Nephron progenitor cell (in vitro differentiated cells): ENCODE results near the gene GPR132.
A peak's percentile ranks its signal among the peaks of the same experiment; 100 is the strongest.
"Not testable (repeated sequence)": the region's sequence is repeated elsewhere in the genome, so short reads cannot be mapped to it uniquely, and the experiment has no call there.

Source experiments
- DNase-seq: peaks from one replicate; pipeline ENCODE4 v3.0.0; 2021
- H3K27ac Mint-ChIP-seq: 2 replicates; pipeline ENCODE4 v1.8.0; 2021; ENCODE audit warnings: mild to moderate bottlenecking, moderate library complexity, mixed read lengths
- H3K27me3 Mint-ChIP-seq: 2 replicates; pipeline ENCODE4 v1.8.0; 2021; ENCODE audit warnings: mild to moderate bottlenecking, low read depth, mixed read lengths; ENCODE audit not compliant: poor library complexity
- H3K36me3 Mint-ChIP-seq: 2 replicates; pipeline ENCODE4 v1.8.0; 2021; ENCODE audit warnings: low read depth, mixed read lengths
- H3K4me1 Mint-ChIP-seq: 2 replicates; pipeline ENCODE4 v1.8.0; 2021; ENCODE audit warnings: mixed read lengths
- H3K4me3 Mint-ChIP-seq: 2 replicates; pipeline ENCODE4 v1.8.0; 2021; ENCODE audit warnings: mild to moderate bottlenecking, moderate library complexity, mixed read lengths
- H3K9me3 Mint-ChIP-seq: 2 replicates; pipeline ENCODE4 v1.8.0; 2021; ENCODE audit warnings: mild to moderate bottlenecking, moderate library complexity, mixed read lengths
- CTCF ChIP-seq: fragments of 200-600 bp; sonication (generic); IDR thresholded peaks from 2 replicates; pipeline ENCODE4 v1.5.0; 2021; ENCODE audit warnings: antibody characterized with exemption

The GPR132 gene

GRCh38 chr14:105067140-105067968, 2.1 kb upstream of the GPR132 start:
- no peak for TF ChIP-seq CTCF
- peaks cover 18% of the 10 kb centered on the region for H3K27me3 Mint-ChIP-seq
- H3K36me3 Mint-ChIP-seq = no peaks in the 10 kb centered on the region
- H3K9me3 Mint-ChIP-seq = no peaks in the 10 kb centered on the region
- no peak overlapping the region for H3K4me3 Mint-ChIP-seq
- H3K27ac Mint-ChIP-seq = peak overlapping the region; percentile 72
- no peak for DNase-seq
- H3K4me1 Mint-ChIP-seq = peaks cover 40% of the 10 kb centered on the region

- no peak overlapping the region for H3K27ac Mint-ChIP-seq
- no peak for DNase-seq
- no peaks in the 10 kb centered on the region for H3K9me3 Mint-ChIP-seq
- no peak for TF ChIP-seq CTCF
- no peak overlapping the region for H3K4me3 Mint-ChIP-seq
- peaks cover 38% of the 10 kb centered on the region for H3K4me1 Mint-ChIP-seq
- H3K27me3 Mint-ChIP-seq = peaks cover 12% of the 10 kb centered on the region
- no peaks in the 10 kb centered on the region for H3K36me3 Mint-ChIP-seq
Measured at GRCh38 chr14:105066240-105067071, 1.2 kb upstream of the GPR132 start.

GRCh38 chr14:105064721-105065143, 498 bp downstream of the GPR132 start:
- H3K27me3 Mint-ChIP-seq = peaks cover 8% of the 10 kb centered on the region
- no peaks in the 10 kb centered on the region for H3K36me3 Mint-ChIP-seq
- no peak overlapping the region for H3K4me3 Mint-ChIP-seq
- no peak for TF ChIP-seq CTCF
- H3K9me3 Mint-ChIP-seq = no peaks in the 10 kb centered on the region
- no peak for DNase-seq
- no peak overlapping the region for H3K27ac Mint-ChIP-seq
- peaks cover 33% of the 10 kb centered on the region for H3K4me1 Mint-ChIP-seq

- TF ChIP-seq CTCF = no peak
- Mint-ChIP-seq H3K27ac (no peak overlapping the region), H3K36me3 (no peaks in the 10 kb centered on the region), H3K9me3 (no peaks in the 10 kb centered on the region), H3K27me3 (peaks cover 8% of the 10 kb centered on the region), H3K4me1 (peaks cover 37% of the 10 kb centered on the region), H3K4me3 (no peak overlapping the region)
- DNase-seq = no peak
Measured at GRCh38 chr14:105064001-105064400, 1.2 kb downstream of the GPR132 start.

GRCh38 chr14:105063506-105063905, 1.7 kb downstream of the GPR132 start:
- H3K27ac Mint-ChIP-seq, H3K27me3 Mint-ChIP-seq, H3K36me3 Mint-ChIP-seq, H3K4me3 Mint-ChIP-seq, H3K9me3 Mint-ChIP-seq, DNase-seq: not testable (repeated sequence)
- peaks cover 37% of the 10 kb centered on the region for H3K4me1 Mint-ChIP-seq

- no peak overlapping the region for H3K4me3 Mint-ChIP-seq
- no peak for DNase-seq
- no peak overlapping the region for H3K27ac Mint-ChIP-seq
- peaks cover 37% of the 10 kb centered on the region for H3K4me1 Mint-ChIP-seq
- no peaks in the 10 kb centered on the region for H3K9me3 Mint-ChIP-seq
- peaks cover 8% of the 10 kb centered on the region for H3K27me3 Mint-ChIP-seq
- TF ChIP-seq CTCF = no peak
- no peaks in the 10 kb centered on the region for H3K36me3 Mint-ChIP-seq
Measured at GRCh38 chr14:105063056-105063455, 2.2 kb downstream of the GPR132 start.
